ENCODE results near the gene FAM174B.

DNA sequence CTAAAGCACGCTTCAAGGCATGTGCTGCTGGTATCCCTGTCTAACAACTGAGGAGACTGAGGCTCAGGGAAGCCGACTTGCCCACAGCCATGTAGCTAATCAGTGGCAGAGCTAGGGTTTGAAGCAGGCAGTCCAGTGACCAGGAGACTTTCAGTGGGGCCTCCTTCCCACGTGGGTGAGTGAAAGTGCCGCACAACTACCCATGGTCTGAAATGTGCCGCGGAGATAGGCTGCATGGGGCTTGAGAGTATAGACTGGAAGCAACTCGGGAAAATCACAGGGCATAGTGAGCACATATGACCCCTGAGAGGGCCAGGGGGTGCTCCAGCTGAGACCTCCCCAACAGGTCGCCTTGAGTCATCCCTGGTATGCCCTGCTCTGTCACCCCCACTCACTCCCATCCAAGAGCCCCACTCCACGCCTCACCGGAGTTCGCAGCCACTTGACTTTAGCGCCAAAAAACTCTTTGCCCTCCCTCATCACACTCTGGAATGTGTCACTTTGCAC lies 19.1 kb downstream of the FAM174B start:
- no peak for TF ChIP-seq BCLAF1 (IDR thresholded peaks at IDR 0.05)
- TF ChIP-seq POLR2AphosphoS2 (IDR thresholded peaks at IDR 0.05; ENCODE audit: low read depth, low read length), result no peak
- no peak for TF ChIP-seq USF2 (IDR thresholded peaks at IDR 0.05; ENCODE audit: borderline replicate concordance, low read depth, low read length)
- TF ChIP-seq EZH2 (IDR thresholded peaks at IDR 0.05; ENCODE audit: borderline replicate concordance, control insufficient read depth, low read depth, low read length), result no peak
- TF ChIP-seq CTCF (IDR thresholded peaks at IDR 0.05 in 2 of 3, conservative IDR thresholded peaks at IDR 0.05 in 1 of 3; ENCODE audit: control insufficient read depth in 2 of 3, extremely low read depth in 1 of 3, insufficient read depth in 1 of 3, low read depth in 3 of 3, low read length in 3 of 3), result no peak
- TF ChIP-seq POLR2A (IDR thresholded peaks at IDR 0.05; ENCODE audit: low read depth, low read length), result no peak
- TF ChIP-seq FOXM1 (IDR thresholded peaks at IDR 0.05; ENCODE audit: low read depth, low read length), result no peak
- TF ChIP-seq ZNF24 (IDR thresholded peaks at IDR 0.05), result no peak
- TF ChIP-seq, protein P1, sequence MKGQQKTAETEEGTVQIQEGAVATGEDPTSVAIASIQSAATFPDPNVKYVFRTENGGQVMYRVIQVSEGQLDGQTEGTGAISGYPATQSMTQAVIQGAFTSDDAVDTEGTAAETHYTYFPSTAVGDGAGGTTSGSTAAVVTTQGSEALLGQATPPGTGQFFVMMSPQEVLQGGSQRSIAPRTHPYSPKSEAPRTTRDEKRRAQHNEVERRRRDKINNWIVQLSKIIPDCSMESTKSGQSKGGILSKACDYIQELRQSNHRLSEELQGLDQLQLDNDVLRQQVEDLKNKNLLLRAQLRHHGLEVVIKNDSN (IDR thresholded peaks at IDR 0.05; ENCODE audit: borderline replicate concordance, extremely low read length, insufficient read depth, low read depth, low read length), result no peak
- no peak for TF ChIP-seq GABPA (IDR thresholded peaks at IDR 0.05; ENCODE audit: low read depth)
- no peak for TF ChIP-seq NFYA (IDR thresholded peaks at IDR 0.05; ENCODE audit: borderline replicate concordance, low read depth, low read length)
- TF ChIP-seq CBX5 (IDR thresholded peaks at IDR 0.05; ENCODE audit: low read depth), result no peak
